Erythroblast (primary cell): Measurements from ENCODE around the gene SARS2.

Experiments used
- GATA1 ChIP-seq: IDR thresholded peaks from 2 replicates; pipeline ENCODE4 v1.6.1; 2011; ENCODE audit warnings: low read depth, mild to moderate bottlenecking, control low read depth, low read length, moderate library complexity
- POLR2A ChIP-seq: IDR thresholded peaks from 2 replicates; pipeline ENCODE4 v1.6.1; 2011; ENCODE audit warnings: mild to moderate bottlenecking, low read length

DNA sequence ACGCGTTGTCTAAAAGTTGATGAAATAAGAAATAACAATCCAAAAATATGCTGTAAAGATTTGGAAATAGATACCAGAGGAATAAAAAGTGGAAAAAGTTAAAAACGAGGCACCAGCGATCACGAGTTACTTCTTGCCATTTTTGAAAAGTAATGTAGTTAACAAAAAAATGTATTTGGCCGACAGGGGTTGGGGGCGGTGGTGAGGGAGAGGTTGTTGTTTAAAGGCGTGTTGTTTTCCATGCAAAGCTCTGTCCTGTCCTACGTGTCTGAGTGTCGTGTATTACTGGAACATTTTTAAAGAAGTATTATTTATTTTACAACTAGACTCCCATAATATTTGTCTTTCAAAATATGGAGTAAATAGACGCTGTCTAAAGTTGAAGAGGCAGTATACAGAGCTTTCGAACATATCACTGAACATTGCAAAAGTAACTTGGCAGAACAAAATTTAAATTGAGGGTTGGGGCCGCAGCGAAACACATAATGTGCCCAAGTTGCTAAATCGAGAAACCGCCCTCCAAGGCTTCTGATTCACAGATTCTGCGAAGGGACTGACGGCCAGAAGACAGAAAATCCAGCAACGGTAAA, 44.2 kb upstream of the SARS2 start:
- TF ChIP-seq POLR2A (no peak), GATA1 (no peak)
